HG02943 (cell line): ENCODE measurements around the gene BANP.
"Not testable (repeated sequence)": the region's sequence is repeated elsewhere in the genome, so short reads cannot be mapped to it uniquely, and the experiment has no call there.

Experiments used
- ATAC-seq: cut with Tn5 transposase; IDR thresholded peaks from one replicate; pipeline ENCODE4 v1.9.1; 2021; ENCODE audit warnings: mild to moderate bottlenecking, low read depth, moderate library complexity; ENCODE audit not compliant: unreplicated experiment

BANP gene

GRCh38 chr16:87988596-87988995 lies 37.4 kb downstream of the BANP start:
- not testable (repeated sequence) for ATAC-seq

DNA sequence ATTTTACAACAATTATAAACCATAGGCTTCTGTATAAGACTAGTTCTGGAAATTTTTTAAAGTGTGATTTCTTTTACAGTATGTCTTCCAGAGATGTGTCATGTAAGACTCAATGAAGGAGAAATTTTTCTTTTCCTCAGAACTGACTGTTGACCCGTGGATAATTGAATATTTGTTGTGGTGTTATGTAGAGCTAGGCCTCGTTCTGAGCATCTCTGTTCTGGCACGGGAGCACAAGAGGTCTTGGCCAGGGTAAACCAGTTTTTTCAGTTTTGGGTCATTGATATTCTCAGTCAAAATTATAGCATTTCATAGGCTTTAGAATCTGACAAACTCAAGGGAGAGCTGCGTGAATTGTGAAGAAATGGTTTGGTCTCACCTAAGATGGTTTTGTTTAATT lies 39.0 kb downstream of the BANP start:
- ATAC-seq = not testable (repeated sequence)

- not testable (repeated sequence) for ATAC-seq
Observed at GRCh38 chr16:87992142-87992541, 40.9 kb downstream of the BANP start.

DNA sequence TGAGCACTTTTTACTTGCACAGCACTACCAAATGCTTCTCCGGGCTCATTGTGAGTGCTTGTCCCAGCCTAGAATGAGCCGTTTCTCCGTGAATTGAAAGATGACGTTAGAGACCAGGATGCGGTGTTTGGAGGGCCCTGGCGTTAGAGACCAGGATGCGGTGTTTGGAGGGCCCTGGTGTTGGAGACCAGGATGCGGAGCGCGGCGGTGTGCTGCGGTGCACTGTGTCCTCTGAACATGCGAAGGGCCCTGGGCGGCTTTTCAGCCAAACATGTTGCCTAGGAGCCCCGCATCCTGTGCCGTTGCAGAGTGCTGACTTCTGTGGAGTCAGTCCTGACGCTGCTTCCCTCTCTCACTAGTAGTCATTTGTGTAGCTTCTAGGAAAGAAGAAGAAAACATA lies 42.7 kb downstream of the BANP start:
- ATAC-seq = no peak

DNA sequence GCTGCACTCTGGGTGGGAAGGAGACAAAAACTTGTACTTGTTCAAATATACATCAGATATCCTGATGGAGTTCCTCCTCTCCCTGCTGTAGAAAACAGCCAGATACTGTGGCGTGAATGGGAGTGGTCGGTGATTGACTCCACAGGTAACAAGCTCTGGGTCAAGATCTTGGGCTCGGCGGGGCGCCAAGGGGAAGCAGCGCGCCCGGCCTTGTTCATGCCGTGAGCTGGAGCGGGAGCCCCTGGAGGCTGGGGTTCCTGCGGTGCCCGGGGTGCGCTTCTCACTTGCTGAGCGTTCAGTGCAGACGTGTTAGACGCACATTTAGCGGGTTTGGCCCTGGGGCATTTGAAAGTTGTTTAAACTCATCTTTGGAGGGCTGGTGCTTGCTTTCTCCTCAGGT lies 44.4 kb downstream of the BANP start:
- ATAC-seq = no peak

DNA sequence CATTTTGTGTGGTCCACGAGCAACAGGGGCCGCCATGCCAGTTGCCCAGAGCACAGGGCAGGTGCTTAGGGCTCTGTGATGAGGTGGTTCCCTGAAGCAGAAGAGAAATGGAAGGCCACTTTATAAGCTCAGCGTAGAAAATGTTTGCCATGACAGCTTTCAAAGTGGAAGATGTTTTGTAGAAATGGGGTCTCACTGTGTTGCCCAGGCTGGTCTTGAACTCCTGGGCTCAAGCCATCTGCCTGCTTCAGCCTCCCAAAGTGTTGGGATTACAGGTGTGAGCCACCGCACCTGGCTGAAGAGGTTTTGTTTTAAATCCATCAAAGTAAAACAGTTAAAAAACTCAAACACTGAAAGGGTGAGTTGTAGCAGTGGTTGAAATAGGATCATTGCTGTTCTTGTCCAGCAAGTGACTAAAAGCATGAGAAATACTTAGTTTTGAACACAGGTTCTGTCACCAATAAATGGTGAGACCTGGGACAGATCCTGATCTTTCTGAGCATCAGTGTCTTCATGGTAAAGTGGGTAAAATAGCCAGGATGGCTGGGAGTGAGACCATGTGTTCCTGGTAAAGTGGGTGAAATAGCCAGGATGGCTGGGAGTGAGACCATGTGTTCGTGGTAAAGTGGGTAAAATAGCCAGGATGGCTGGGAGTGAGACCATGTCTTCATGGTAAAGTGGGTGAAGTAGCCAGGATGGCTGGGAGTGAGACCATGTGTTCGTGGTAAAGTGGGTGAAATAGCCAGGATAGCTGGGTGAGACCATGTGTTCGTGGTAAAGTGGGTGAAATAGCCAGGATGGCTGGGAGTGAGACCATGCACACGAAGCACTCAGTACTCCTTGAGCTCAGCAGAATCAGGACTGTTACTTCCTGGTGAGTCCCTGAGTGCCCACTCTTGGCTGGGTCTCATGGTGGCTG lies 46.0 kb downstream of the BANP start:
- no peak for ATAC-seq

- not testable (repeated sequence) for ATAC-seq
Observed at GRCh38 chr16:87998184-87998793, 47.1 kb downstream of the BANP start.

- not testable (repeated sequence) for ATAC-seq
Observed at GRCh38 chr16:87998992-87999391, 47.8 kb downstream of the BANP start.

- no peak for ATAC-seq
Observed at GRCh38 chr16:88002211-88002610, 51.0 kb downstream of the BANP start.

GRCh38 chr16:88002749-88003148 lies 51.5 kb downstream of the BANP start:
- no peak for ATAC-seq

- ATAC-seq = no peak
Observed at GRCh38 chr16:88003316-88003715, 52.1 kb downstream of the BANP start.

GRCh38 chr16:88003736-88004135 lies 52.5 kb downstream of the BANP start:
- ATAC-seq = no peak

GRCh38 chr16:88004391-88004790 lies 53.2 kb downstream of the BANP start:
- no peak for ATAC-seq

DNA sequence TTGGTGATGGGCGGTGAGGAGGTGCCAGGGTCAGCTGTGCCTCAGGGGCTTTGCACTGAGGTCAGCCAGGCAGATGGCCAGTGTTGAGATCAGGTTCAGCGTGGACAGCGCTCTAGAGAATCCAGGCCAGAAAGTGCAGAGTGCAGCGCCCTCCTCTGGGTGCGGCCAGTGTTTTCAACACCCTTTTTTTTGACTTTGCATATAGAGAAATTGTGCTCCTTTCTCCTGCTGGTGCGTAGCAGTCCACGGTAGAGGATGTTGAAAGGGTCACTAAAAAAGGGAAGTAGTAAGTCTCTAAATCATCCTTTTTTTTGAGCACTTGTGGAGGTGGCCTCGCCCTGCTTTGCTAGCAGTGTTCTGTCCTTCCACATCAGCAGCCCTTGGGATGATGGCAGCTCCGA lies 53.9 kb downstream of the BANP start:
- ATAC-seq = no peak

- no peak for ATAC-seq
Observed at GRCh38 chr16:88005968-88006367, 54.7 kb downstream of the BANP start.

GRCh38 chr16:88007321-88007731 lies 56.1 kb downstream of the BANP start:
- no peak for ATAC-seq

- ATAC-seq = no peak
Observed at GRCh38 chr16:88008840-88009239, 57.6 kb downstream of the BANP start.

DNA sequence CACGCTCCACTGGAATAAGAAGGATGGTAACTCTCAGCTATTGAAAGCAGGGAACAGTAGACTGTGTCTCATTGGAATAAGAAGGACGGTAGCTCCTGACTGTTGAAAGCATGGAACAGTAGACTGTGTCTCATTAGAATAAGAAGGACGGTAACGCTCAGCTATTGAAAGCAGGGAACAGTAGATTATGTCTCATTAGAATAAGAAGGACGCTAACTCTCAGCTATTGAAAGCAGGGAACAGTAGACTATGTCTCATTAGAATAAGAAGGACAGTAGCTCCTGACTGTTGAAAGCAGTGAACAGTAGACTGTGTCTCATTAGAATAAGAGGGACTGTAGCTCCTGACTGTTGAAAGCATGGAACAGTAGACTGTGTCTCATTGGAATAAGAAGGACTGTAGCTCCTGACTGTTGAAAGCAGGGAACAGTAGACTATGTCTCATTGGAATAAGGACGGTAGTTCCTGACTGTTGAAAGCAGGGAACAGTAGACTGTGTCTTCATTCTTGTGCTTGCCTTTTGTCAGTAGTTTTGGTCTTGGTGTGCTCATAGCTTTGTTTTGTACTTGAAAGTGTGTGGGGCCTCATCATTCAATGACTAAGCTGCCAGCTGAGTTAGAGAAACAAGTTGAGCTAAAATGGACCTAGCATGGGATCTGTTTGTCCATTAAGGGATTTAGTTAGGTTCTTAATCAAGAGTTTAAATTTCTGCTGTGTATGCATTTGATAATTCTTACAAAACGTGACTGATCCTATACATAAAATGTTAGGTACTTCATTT lies 58.5 kb downstream of the BANP start:
- ATAC-seq = no peak

GRCh38 chr16:88010343-88010967 lies 59.2 kb downstream of the BANP start:
- no peak for ATAC-seq

- ATAC-seq = no peak
Observed at GRCh38 chr16:88010968-88011483, 59.8 kb downstream of the BANP start.
